CD4-positive, alpha-beta T cell treated with Interleukin-6 for 4 hours (primary cell): ENCODE results near the gene ZMYND15.
A peak's percentile ranks its signal among the peaks of the same experiment; 100 is the strongest.

Source experiments
- DNase-seq: peaks from one replicate; pipeline ENCODE4 v3.0.0-alpha.2; 2020; ENCODE audit warnings: mixed read lengths

ZMYND15 gene

GRCh38 chr17:4744999-4745969 is 5.7 kb downstream of the ZMYND15 start:
- no peak for DNase-seq

GRCh38 chr17:4747847-4748246 is 8.2 kb downstream of the ZMYND15 start:
- DNase-seq, result peak; percentile 61

- no peak for DNase-seq
Observed at GRCh38 chr17:4748686-4749085, 9.1 kb downstream of the ZMYND15 start.

- no peak for DNase-seq
Observed at GRCh38 chr17:4750606-4751005, 11.0 kb downstream of the ZMYND15 start.

GRCh38 chr17:4751932-4752331 is 12.3 kb downstream of the ZMYND15 start:
- no peak for DNase-seq

GRCh38 chr17:4753392-4753791 is 13.8 kb downstream of the ZMYND15 start:
- DNase-seq, result no peak

GRCh38 chr17:4759776-4760236 is 20.2 kb downstream of the ZMYND15 start:
- no peak for DNase-seq

- DNase-seq, result no peak
Observed at GRCh38 chr17:4764595-4764994, 25.0 kb downstream of the ZMYND15 start.

GRCh38 chr17:4766201-4766600 is 26.6 kb downstream of the ZMYND15 start:
- no peak for DNase-seq

GRCh38 chr17:4766723-4767122 is 27.1 kb downstream of the ZMYND15 start:
- DNase-seq, result no peak

GRCh38 chr17:4768298-4768697 is 28.7 kb downstream of the ZMYND15 start:
- no peak for DNase-seq

- no peak for DNase-seq
Observed at GRCh38 chr17:4769628-4770027, 30.0 kb downstream of the ZMYND15 start.

GRCh38 chr17:4771519-4772234 is 32.0 kb downstream of the ZMYND15 start, which contains the start of gene TM4SF5:
Gene TM4SF5, plus strand, starts transcription at chr17:4771886. Its CDS starts 37 bp downstream, at chr17:4771923.
- DNase-seq, result no peak

GRCh38 chr17:4772235-4772613 is 32.6 kb downstream of the ZMYND15 start:
- no peak for DNase-seq

GRCh38 chr17:4777969-4778760 is 38.5 kb downstream of the ZMYND15 start:
- DNase-seq, result no peak

- DNase-seq, result no peak
Observed at GRCh38 chr17:4780325-4780955, 40.8 kb downstream of the ZMYND15 start.

GRCh38 chr17:4782652-4783051 is 43.0 kb downstream of the ZMYND15 start:
- DNase-seq, result peak; percentile 33

GRCh38 chr17:4785311-4786105 is 45.9 kb downstream of the ZMYND15 start:
- peak; percentile 13 for DNase-seq

- no peak for DNase-seq
Observed at GRCh38 chr17:4786106-4786511, 46.5 kb downstream of the ZMYND15 start, which contains the start of gene VMO1. Gene VMO1, minus strand, starts transcription at chr17:4786364. Its CDS starts 12 bp downstream, at chr17:4786352.

- DNase-seq, result no peak
Observed at GRCh38 chr17:4786516-4786915, 46.9 kb downstream of the ZMYND15 start.

- DNase-seq, result no peak
Observed at GRCh38 chr17:4788159-4788806, 48.6 kb downstream of the ZMYND15 start.
